Measurements from ENCODE around the gene DOK3.
"Not testable (repeated sequence)": the region's sequence is repeated elsewhere in the genome, so short reads cannot be mapped to it uniquely, and the experiment has no call there.

The DOK3 gene

DNA sequence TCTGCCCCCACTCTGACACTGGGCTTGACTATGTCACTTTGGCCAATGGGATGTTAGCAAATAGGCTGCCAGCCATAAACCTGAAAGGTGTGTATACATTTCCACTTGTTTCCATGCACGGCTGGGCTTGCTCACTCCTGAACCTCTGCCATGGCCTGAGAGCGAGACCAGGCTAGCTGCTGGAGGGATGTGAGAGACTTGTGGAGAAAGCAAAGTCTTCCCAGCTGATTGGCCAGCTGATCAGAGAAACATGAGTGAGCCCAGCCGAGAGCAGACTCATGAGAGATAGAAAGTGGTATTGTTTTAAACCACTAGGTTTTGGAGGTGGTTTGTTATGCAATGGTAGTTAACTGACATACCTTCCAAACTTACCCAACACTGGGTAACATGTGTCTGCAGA lies 30.8 kb upstream of the DOK3 start:
- Mint-ChIP-seq H3K27ac (no peak overlapping the region), H3K9me3 (no peaks in the 10 kb centered on the region), H3K27me3 (no peaks in the 10 kb centered on the region), H3K36me3 (peaks cover 12% of the 10 kb centered on the region), H3K4me3 (no peak overlapping the region), H3K4me1 (peaks cover 14% of the 10 kb centered on the region)

DNA sequence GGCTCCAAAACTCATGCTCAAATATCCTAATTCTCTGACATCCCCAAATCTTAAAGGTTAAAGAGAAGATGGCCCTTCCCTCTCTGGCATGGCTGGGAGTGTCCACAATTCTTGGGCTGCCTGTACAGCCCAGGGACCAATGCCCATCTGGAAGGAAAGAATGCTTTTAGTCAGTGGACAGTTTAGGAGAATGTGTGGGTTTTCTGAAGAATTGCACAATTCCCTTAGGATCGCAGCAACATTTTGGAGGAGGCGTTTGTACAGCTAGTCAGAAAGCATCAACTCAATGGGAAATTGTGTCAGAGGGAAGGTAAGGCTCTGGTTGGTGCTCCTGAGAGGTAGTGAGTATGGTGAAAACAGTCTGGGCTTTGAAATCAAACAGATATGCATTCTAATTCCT lies 29.8 kb upstream of the DOK3 start:
- Mint-ChIP-seq H3K4me3 (no peak overlapping the region), H3K4me1 (peaks cover 14% of the 10 kb centered on the region), H3K36me3 (peaks cover 12% of the 10 kb centered on the region), H3K27me3 (no peaks in the 10 kb centered on the region), H3K27ac (no peak overlapping the region), H3K9me3 (no peaks in the 10 kb centered on the region)

DNA sequence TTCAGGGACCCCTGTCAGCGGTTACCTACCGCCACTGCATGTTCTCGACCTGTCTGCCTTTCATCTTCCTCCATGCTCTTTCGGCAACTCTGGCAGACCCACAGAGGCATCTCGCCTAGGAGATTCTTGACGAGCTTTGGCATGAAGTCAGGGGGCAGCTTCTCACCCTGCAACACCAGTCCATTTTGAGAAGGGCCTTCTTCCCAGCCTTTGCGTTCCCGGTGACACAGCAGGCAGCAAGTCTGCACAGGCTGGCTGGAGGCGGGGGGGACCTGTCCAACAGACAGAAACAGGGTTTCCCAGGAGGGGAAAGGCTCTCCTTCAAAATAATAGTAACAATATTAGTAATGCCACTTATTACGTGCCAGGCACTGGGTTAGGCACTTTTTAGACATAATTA lies 29.2 kb upstream of the DOK3 start:
- Mint-ChIP-seq H3K27ac (no peak overlapping the region), H3K9me3 (no peaks in the 10 kb centered on the region), H3K36me3 (peaks cover 12% of the 10 kb centered on the region), H3K4me1 (peaks cover 14% of the 10 kb centered on the region), H3K4me3 (no peak overlapping the region), H3K27me3 (no peaks in the 10 kb centered on the region)

DNA sequence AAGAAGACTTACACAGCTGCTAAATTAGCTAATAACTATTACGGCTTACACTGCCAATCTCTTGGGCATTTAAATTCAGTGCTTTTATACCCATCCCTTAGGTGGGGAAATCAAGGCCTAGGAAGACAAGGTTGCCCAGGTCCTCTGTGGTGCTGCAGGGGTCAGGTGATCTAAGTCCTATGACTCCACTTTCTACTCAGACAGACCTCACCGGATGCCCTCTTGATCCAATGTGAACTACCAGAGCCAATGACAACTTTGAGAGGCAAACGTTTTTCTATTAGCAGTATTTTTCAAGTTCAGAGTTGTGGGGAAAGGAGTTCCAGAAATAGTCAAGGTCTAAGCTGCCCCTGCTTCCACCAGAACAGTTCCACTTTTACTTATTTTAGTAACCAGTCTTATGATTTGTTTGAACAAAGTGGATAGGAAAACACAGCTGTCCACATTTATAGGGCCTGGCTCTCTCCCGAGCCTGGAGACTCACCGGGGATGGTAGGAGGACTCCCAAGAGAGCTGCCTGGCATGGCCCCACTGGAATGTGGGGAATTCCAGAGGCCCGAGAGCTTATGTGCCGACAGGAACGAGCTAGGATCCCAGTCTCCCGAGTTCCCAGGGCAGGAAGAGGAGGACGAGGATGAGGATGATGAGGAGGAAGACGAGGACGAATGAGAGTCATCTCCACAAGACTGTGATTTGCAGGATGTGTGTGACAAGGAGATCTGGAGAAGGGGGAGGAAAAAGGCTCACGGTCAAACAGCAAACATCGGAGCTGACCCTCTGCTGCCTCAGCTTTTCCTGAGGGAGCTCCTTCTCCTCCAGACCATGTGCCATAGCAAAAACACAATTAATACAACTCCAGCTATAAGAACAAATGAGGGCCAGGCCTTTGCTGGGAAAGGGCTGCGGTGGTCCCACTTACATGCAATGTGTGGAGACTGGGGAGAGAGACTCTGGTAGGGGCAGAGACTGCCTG lies 28.0 kb upstream of the DOK3 start:
- H3K4me3 Mint-ChIP-seq: no peak overlapping the region
- H3K36me3 Mint-ChIP-seq: peaks cover 10% of the 10 kb centered on the region
- H3K9me3 Mint-ChIP-seq: no peaks in the 10 kb centered on the region
- H3K4me1 Mint-ChIP-seq: peaks cover 7% of the 10 kb centered on the region
- H3K27me3 Mint-ChIP-seq: no peaks in the 10 kb centered on the region
- H3K27ac Mint-ChIP-seq: no peak overlapping the region

DNA sequence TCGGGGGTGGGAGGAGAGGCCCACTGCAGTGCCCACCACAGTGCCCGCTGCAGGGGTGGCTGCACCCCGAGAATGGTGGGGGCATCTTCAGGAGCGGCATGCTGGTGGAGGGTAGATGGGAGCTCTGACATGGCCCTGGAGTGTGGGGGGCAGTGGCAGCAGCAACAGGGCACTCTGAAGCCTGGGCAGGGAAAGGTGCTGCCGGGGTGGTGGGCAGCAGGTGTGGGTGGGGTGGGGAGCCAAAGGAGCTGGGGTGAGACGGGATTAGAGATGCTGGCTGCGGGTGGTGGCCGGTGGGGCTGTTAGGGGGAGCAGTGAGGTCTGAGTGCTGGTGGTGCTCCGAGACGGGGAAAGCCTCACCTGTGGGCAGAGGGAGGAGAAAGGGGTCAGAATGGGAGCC lies 26.8 kb upstream of the DOK3 start:
- H3K36me3 Mint-ChIP-seq: peaks cover 8% of the 10 kb centered on the region
- H3K27me3 Mint-ChIP-seq: no peaks in the 10 kb centered on the region
- H3K9me3 Mint-ChIP-seq: no peaks in the 10 kb centered on the region
- no peak overlapping the region for H3K4me3 Mint-ChIP-seq
- H3K27ac Mint-ChIP-seq: no peak overlapping the region
- H3K4me1 Mint-ChIP-seq: no peaks in the 10 kb centered on the region

DNA sequence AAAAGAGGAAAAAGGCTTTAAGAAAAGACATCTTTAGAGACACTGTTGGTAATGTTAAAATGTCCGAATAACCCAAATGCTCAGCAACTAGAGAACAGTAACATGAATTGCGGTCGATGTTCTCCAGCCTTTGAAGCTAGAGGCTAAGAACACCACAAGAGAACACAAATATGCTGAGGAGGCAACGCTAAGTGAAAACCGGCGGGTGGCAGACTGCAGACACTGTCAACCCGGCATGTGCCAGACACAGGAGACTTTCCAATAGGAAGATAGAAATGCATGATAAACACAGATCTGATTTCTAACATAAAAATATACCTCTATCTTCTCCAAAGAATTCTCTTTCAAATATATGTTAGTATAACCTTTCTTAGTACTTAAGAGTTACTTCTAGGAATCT lies 25.5 kb upstream of the DOK3 start:
- no peaks in the 10 kb centered on the region for H3K27me3 Mint-ChIP-seq
- peak overlapping the region; percentile 38 for H3K27ac Mint-ChIP-seq
- no peak overlapping the region for H3K4me3 Mint-ChIP-seq
- no peaks in the 10 kb centered on the region for H3K4me1 Mint-ChIP-seq
- H3K36me3 Mint-ChIP-seq: peaks cover 13% of the 10 kb centered on the region
- no peaks in the 10 kb centered on the region for H3K9me3 Mint-ChIP-seq

DNA sequence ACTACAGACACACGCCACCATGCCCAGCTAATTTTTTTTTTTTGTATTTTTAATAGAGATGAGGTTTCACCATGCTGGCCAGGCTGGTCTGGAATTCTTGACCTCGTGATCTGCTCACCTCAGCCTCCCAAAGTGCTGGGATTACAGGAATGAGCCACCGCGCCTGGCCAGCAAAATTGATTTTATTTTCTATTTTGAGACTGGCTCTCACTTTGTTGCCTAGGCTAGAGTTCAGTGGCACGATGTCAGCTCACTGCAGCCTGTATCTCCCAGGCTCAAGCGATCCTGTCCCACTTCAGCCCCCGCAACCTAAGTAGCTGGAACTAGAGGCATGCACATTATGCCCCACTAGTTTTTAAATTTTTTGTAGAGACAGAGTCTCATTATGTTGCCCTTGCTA lies 24.8 kb upstream of the DOK3 start:
- H3K9me3 Mint-ChIP-seq, H3K4me3 Mint-ChIP-seq, H3K27me3 Mint-ChIP-seq, H3K4me1 Mint-ChIP-seq, H3K27ac Mint-ChIP-seq: not testable (repeated sequence)
- H3K36me3 Mint-ChIP-seq: peaks cover 13% of the 10 kb centered on the region

DNA sequence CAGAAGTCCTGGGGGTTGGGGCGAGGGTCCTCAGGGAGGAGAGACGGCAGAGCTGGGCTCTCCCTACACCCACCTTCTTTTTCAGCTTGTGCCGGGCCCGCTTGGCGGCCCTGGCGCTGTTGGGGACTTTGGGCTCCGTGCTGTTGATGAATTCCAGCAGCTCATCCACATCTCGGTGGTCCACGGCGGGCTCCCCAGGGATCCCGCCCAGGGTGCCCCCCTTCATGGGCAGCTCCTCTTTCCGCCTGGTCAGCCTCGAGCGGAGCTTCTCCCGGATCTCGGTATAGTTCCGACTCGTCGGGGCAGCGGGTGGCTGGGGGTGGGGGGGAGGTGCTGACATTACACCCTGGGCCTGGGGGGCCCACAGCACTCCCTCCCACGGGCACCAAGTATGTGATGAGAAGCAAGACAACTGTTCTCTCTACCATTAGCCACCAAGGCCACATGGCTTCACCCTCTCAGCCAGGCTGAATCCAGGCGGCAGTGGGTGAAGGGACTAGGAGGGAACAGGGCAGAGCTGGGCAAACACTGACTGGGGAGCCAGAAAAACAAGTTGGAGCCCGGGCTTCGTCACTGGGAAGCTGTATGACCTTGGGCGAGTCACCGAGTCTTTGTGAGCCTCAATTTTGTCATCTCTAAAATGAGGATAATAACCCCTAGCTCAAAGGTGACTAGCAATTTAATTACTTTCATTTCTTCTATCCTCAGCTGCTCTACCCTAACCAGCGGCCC lies 21.7 kb upstream of the DOK3 start:
- Mint-ChIP-seq H3K4me3 (no peak overlapping the region), H3K27me3 (no peaks in the 10 kb centered on the region), H3K9me3 (no peaks in the 10 kb centered on the region), H3K36me3 (peaks cover 8% of the 10 kb centered on the region), H3K27ac (no peak overlapping the region), H3K4me1 (no peaks in the 10 kb centered on the region)

DNA sequence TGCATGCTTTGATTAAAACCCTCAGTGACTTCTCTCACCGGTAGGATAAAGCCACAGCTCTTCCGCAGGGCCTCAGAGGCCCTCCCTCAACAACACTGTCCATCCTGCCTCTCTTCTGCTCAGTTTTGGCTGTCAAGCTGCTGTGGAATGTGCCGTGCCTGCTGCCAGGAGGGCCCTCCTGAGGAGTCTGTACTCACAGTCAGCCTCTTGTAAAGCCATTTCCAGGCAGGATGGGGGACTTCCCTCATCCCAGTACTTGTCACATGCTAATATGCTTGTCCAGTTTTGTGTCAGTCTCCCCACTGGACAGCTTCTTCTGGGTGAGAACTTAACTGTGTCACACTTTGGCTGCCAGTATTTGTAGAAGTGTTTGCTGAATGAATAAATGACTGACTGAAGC lies 21.0 kb upstream of the DOK3 start:
- H3K4me1 Mint-ChIP-seq: no peaks in the 10 kb centered on the region
- peaks cover 8% of the 10 kb centered on the region for H3K36me3 Mint-ChIP-seq
- no peaks in the 10 kb centered on the region for H3K27me3 Mint-ChIP-seq
- no peaks in the 10 kb centered on the region for H3K9me3 Mint-ChIP-seq
- H3K4me3 Mint-ChIP-seq: no peak overlapping the region
- H3K27ac Mint-ChIP-seq: peak overlapping the region; percentile 67

DNA sequence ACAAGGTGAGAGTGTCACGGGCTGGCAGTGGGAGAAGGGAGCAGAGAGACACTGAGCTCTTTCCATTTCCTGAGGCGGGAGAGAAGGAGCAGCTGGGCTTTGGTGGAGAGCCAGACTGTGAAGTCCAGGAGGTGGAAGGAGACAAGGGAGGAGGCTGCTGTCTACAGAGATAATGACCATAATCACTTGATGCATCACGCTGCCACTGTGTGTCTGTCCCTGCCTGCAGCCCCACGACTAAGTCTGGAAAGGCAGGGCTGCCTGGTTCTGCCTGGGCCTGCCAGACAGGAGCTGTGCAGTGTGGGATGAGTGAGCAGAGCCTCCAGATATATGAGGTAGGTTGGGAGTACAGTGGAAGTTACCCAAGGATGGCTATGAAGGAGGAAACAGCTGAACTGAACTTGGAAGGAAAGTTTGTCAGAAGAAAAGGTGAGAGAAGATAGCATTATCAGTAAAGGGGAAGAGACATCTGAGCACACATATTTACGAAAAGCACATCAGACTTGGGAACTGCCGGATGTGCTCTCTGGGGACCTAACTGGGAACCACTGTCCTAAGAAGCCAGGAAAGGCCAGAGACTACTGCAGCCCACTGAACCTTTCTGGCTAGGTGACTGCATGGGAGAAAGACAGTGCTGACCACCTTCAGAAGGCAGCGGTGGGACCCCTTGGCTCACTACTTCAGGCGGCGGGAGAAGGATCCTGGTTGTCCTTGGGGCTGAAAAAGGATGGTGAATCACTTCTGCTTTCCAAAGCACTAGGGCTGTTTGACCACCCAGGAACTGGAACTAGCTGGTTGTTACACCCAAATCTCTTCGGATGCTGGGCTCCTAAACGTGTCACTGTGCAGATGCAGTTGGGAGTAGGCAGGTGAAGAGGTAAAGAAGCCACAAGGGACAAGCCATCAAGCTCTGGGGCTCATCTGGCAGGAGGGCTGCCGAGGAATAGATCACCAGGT lies 19.9 kb upstream of the DOK3 start:
- Mint-ChIP-seq H3K4me3 (no peak overlapping the region), H3K4me1 (no peaks in the 10 kb centered on the region), H3K9me3 (no peaks in the 10 kb centered on the region), H3K27ac (peak overlapping the region; percentile 53), H3K27me3 (no peaks in the 10 kb centered on the region), H3K36me3 (peaks cover 8% of the 10 kb centered on the region)

DNA sequence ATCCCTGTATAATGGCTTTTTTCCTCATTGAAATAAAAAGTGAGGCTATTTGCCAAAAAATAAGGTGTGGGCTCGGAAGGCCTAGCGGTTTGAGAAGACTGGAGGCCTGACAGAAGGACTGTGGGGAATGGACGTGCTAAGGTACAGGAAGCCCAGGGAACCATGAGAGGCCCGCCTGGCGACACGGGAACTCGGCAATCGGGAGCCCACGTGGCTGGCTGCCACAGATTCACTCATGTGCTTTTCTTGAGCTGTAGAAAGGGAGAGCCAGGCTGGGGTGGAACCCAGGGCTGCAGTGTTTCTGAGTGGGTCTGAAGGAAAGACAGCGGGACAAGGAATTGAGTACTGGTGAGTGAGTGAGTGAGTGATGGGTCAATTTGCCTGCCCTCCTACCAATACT lies 19.0 kb upstream of the DOK3 start:
- peaks cover 8% of the 10 kb centered on the region for H3K36me3 Mint-ChIP-seq
- no peaks in the 10 kb centered on the region for H3K9me3 Mint-ChIP-seq
- no peak overlapping the region for H3K27ac Mint-ChIP-seq
- H3K4me3 Mint-ChIP-seq: no peak overlapping the region
- no peaks in the 10 kb centered on the region for H3K27me3 Mint-ChIP-seq
- no peaks in the 10 kb centered on the region for H3K4me1 Mint-ChIP-seq

DNA sequence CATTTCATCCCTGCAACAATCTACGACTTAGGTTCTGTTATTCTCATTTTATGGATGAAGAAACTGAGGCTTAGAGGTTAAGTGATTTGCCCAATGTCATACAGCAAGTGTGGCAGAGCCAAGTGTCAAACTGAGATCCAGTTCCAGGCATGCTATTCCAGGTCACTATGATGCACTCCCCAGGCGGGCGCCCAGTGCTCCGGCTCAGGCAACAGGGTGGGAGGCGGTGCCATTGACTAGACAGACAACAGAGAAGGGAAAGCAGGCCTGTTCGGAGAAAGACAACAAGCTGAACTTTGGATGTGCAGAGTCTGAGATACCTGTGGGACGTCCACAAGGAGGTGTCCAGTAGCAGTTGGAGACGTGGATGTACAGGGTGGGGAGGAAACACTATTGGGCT lies 18.0 kb upstream of the DOK3 start:
- peaks cover 8% of the 10 kb centered on the region for H3K36me3 Mint-ChIP-seq
- H3K27me3 Mint-ChIP-seq: no peaks in the 10 kb centered on the region
- no peaks in the 10 kb centered on the region for H3K4me1 Mint-ChIP-seq
- no peaks in the 10 kb centered on the region for H3K9me3 Mint-ChIP-seq
- no peak overlapping the region for H3K4me3 Mint-ChIP-seq
- no peak overlapping the region for H3K27ac Mint-ChIP-seq

DNA sequence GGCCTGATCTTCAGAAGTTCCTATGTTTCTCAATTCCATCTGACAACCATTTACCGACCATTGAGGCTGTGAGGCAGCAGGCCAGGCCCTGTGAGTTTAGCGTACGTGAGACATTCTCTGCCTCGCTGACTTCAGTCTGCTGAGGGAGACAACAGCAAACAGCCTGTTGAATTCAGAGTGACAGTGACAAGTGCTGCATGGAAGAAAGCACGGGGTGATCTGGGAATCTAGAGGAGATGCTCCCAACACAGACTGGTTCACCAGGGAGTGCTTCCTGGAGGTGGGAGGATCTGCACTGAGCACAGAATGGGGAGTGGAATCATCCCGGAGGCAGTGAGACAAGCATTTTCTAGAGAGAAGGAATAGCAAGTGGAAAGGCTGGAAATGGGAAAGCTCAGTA lies 17.2 kb upstream of the DOK3 start:
- peaks cover 6% of the 10 kb centered on the region for H3K36me3 Mint-ChIP-seq
- H3K27ac Mint-ChIP-seq: no peak overlapping the region

DNA sequence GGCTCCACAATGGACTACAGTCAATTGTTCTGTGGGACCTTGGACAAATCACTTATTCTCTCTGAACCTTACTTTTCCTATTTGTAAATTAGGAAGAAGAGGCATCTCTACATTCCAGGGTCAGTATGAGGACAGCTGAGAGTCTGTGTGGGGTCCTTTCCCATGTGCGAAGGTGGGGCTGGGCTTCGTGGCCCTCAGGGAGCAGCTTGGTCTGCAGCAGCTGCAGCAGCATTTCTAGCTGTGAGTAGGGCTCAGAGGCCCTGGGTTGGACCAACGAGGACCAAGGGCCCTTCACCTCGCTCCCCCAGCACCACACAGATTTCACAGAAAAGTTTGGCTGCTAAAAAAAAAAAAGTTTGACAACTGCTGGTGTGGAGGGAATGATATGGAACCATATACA lies 16.6 kb upstream of the DOK3 start:
- Mint-ChIP-seq H3K27me3 (no peaks in the 10 kb centered on the region), H3K4me1 (peaks cover 6% of the 10 kb centered on the region), H3K4me3 (no peak overlapping the region), H3K36me3 (peaks cover 5% of the 10 kb centered on the region), H3K27ac (no peak overlapping the region), H3K9me3 (no peaks in the 10 kb centered on the region)

More for the DNA sequence above, 17.2 kb upstream of the DOK3 start:
- Mint-ChIP-seq H3K4me3 (no peak overlapping the region), H3K4me1 (no peaks in the 10 kb centered on the region), H3K27me3 (no peaks in the 10 kb centered on the region), H3K9me3 (no peaks in the 10 kb centered on the region)

DNA sequence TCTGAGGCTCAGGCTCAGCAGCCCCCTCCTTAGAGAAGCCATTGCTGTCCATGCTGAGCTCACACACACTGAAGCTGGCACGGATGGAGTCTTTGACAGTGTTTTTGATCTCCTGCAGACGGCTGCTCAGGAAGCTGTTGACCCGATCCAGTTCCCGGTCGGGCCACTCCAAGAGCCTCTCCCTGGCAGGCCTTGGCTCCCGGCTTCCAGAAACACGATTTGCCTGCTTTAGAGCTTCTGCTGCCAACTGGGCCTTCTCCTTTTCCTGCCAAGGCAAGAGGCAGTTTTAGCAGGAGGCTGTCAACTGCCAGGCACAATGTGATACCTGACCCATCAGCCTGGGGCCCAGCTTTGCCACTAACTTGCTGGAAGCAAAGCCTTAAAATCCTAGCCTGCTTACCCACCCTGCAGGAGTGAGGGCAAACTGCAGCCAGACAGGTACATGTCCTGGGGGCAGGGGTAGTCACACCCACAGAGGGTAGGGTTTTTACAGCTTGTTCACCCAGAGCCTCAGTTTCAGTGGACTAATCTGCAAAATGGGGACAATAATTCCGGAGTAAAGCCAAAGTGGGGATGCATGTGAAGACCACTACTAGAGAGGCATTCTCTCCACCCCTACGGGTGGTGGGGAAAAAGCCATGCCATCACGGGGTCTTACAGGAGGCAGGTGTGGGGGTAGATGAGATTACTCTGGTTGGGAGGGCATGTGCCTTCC lies 15.5 kb upstream of the DOK3 start:
- no peaks in the 10 kb centered on the region for H3K36me3 Mint-ChIP-seq
- H3K9me3 Mint-ChIP-seq: no peaks in the 10 kb centered on the region
- H3K4me1 Mint-ChIP-seq: peaks cover 16% of the 10 kb centered on the region
- H3K27me3 Mint-ChIP-seq: no peaks in the 10 kb centered on the region
- no peak overlapping the region for H3K27ac Mint-ChIP-seq
- no peak overlapping the region for H3K4me3 Mint-ChIP-seq

Data from activated naive CD4-positive, alpha-beta T cell treated with anti-CD3 and anti-CD28 coated beads, Interleukin-2, amount 50 U/mL, for 24 hours (primary cell).